DOHH2 (cell line): ENCODE data around the gene PPFIA4.

Experiments used
- H3F3A ChIP-seq: fragments of 200-600 bp; sonication (generic), shearing (Covaris generic); 2 replicates; pipeline ENCODE4 v1.6.0; 2016; ENCODE audit warnings: antibody characterized with exemption, mild to moderate bottlenecking; ENCODE audit not compliant: control insufficient read depth, insufficient read depth
- H3K27ac ChIP-seq: fragments of 200-600 bp; sonication (generic); 2 replicates; pipeline ENCODE4 v1.5.1; 2014; ENCODE audit warnings: low read depth, mild to moderate bottlenecking, low read length, moderate library complexity
- H3K27me3 ChIP-seq: fragments of 200-600 bp; sonication (generic); 2 replicates; pipeline ENCODE4 v1.6.1; 2014; ENCODE audit warnings: mild to moderate bottlenecking, low read length, mixed read lengths; ENCODE audit not compliant: control insufficient read depth
- H3K36me3 ChIP-seq: fragments of 200-600 bp; sonication (generic); 2 replicates; pipeline ENCODE4 v1.6.1; 2014; ENCODE audit warnings: mild to moderate bottlenecking, low read length, moderate library complexity, mixed read lengths; ENCODE audit not compliant: control insufficient read depth
- H3K4me1 ChIP-seq: fragments of 200-600 bp; sonication (generic); 2 replicates; pipeline ENCODE4 v1.6.1; 2014; ENCODE audit warnings: mild to moderate bottlenecking, low read length, mixed read lengths; ENCODE audit not compliant: control insufficient read depth
- H3K4me2 ChIP-seq: fragments of 200-600 bp; sonication (generic); 2 replicates; pipeline ENCODE4 v1.6.0; 2014; ENCODE audit warnings: mild to moderate bottlenecking, low read length, moderate library complexity
- H3K4me3 ChIP-seq: fragments of 200-600 bp; sonication (generic); 2 replicates; pipeline ENCODE4 v1.5.1; 2014; ENCODE audit warnings: mild to moderate bottlenecking, low read length, mixed read lengths
- H3K79me2 ChIP-seq: fragments of 200-600 bp; sonication (generic); 2 replicates; pipeline ENCODE4 v1.6.1; 2014; ENCODE audit warnings: mild to moderate bottlenecking, low read length, mixed read lengths; ENCODE audit not compliant: control insufficient read depth
- H3K9me2 ChIP-seq: fragments of 200-600 bp; sonication (generic); replicated peaks from 2 replicates; pipeline ENCODE4 v1.6.1; 2014; ENCODE audit warnings: mild to moderate bottlenecking, low read length, mixed read lengths; ENCODE audit not compliant: control insufficient read depth
- H3K9me3 ChIP-seq: fragments of 200-600 bp; sonication (generic); 2 replicates; pipeline ENCODE4 v1.6.1; 2014; ENCODE audit warnings: antibody characterized with exemption, low read length, mixed read lengths; ENCODE audit not compliant: control insufficient read depth, insufficient read depth
- H4K20me1 ChIP-seq: fragments of 200-600 bp; sonication (generic); 2 replicates; pipeline ENCODE4 v1.6.0; 2014; ENCODE audit warnings: low read depth, mild to moderate bottlenecking, antibody characterized with exemption, low read length, moderate library complexity; ENCODE audit not compliant: control insufficient read depth, insufficient read depth
- CTCF ChIP-seq: fragments of 200-600 bp; sonication (generic); IDR thresholded peaks from one replicate; pipeline ENCODE4 v1.5.1; 2014; ENCODE audit warnings: antibody characterized with exemption, mild to moderate bottlenecking, low read depth, low read length; ENCODE audit not compliant: poor library complexity, severe bottlenecking
- EZH2phosphoT487 ChIP-seq: fragments of 200-600 bp; sonication (generic); IDR thresholded peaks from 2 replicates; pipeline ENCODE4 v1.6.1; 2017; ENCODE audit warnings: borderline replicate concordance, mild to moderate bottlenecking, antibody characterized with exemption, low read length, moderate library complexity, mixed read lengths

Gene PPFIA4

DNA sequence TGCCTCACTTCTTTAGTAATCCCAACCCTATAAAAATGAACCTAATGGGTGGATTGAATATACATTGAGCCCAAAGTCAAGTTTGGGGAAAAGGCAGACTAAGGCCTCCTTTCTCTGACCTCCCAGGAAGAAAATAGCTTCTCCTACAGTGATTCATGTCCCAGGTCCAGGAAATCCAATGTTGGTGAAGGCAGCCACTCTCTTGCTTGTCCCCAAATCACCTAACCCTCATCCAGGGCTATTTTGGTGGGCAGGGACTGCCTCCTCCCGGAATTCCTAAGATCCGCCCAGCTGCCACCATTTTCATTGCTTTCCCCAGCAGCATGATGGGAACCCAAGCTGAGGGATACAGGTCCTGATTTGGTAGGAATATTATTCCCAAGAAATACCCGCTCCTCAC, 51.1 kb downstream of the PPFIA4 start:
- no peak overlapping the region for H3K4me2 ChIP-seq
- H3K27ac ChIP-seq = no peak overlapping the region
- no peaks in the 10 kb centered on the region for H3F3A ChIP-seq
- H3K9me2 ChIP-seq = no peaks in the 10 kb centered on the region
- no peaks in the 10 kb centered on the region for H4K20me1 ChIP-seq
- no peaks in the 10 kb centered on the region for H3K9me3 ChIP-seq
- no peaks in the 10 kb centered on the region for H3K79me2 ChIP-seq
- H3K4me3 ChIP-seq = no peak overlapping the region
- H3K4me1 ChIP-seq = no peaks in the 10 kb centered on the region
- peaks cover 21% of the 10 kb centered on the region for H3K27me3 ChIP-seq
- no peaks in the 10 kb centered on the region for H3K36me3 ChIP-seq
- TF ChIP-seq CTCF (no peak), EZH2phosphoT487 (no peak)

GRCh38 chr1:203077956-203078355, 51.7 kb downstream of the PPFIA4 start:
- H3K27ac ChIP-seq = no peak overlapping the region
- H3K9me3 ChIP-seq = no peaks in the 10 kb centered on the region
- no peaks in the 10 kb centered on the region for H3K36me3 ChIP-seq
- H3K79me2 ChIP-seq = no peaks in the 10 kb centered on the region
- TF ChIP-seq CTCF (no peak), EZH2phosphoT487 (no peak)
- H3K27me3 ChIP-seq = peaks cover 20% of the 10 kb centered on the region
- no peak overlapping the region for H3K4me3 ChIP-seq
- H3K9me2 ChIP-seq = no peaks in the 10 kb centered on the region
- no peaks in the 10 kb centered on the region for H3K4me1 ChIP-seq
- no peaks in the 10 kb centered on the region for H3F3A ChIP-seq
- H3K4me2 ChIP-seq = no peak overlapping the region
- H4K20me1 ChIP-seq = no peaks in the 10 kb centered on the region

DNA sequence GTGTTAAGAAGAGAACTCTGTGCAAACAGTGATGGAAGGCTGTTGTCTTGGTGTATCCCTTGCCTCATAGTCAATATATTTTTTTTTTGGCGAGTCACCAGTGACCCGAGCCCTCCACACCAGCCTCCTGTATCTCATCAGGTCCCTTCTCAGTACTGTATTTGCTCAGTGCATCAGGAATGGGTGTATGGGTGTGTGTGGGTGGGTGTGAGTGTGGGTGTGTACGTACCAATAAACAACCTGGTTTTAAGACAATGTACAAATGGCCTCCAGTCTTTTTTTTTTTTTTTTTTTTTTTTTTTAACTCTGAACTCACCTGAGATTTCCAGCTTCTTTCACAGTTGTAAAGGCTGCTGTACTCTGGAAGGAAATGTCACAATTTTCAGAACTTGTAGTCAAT, 52.2 kb downstream of the PPFIA4 start:
- Histone ChIP-seq H3K4me1 (no peaks in the 10 kb centered on the region), H3K4me2 (no peak overlapping the region), H4K20me1 (no peaks in the 10 kb centered on the region), H3K27ac (no peak overlapping the region), H3K79me2 (no peaks in the 10 kb centered on the region), H3K9me3 (no peaks in the 10 kb centered on the region), H3K9me2 (no peaks in the 10 kb centered on the region), H3K4me3 (no peak overlapping the region), H3K27me3 (peaks cover 17% of the 10 kb centered on the region; the same call in 1 of the 2 replicates), H3F3A (no peaks in the 10 kb centered on the region), H3K36me3 (no peaks in the 10 kb centered on the region)
- TF ChIP-seq CTCF = no peak
- no peak for TF ChIP-seq EZH2phosphoT487

DNA sequence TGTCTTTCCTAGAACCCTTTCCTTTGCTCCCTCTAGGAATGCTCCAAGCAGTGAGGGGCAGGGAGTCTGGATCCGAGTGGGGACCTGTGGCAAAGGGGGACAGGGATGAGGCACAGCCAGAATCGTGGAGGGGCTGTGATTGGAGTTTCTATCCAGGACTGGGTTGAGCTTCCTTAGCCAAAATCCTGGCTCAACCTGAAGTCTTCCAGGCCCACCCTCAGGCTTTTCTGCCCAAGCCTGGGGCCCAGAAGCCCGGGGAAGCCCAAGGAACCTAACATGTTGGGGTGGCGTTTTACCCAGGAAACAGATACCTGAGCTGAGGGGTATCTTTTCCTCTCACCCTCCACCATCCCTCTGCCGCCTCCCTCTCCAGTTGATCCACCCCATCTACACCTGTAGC, 54.2 kb downstream of the PPFIA4 start:
- H3F3A ChIP-seq = no peaks in the 10 kb centered on the region
- H3K27ac ChIP-seq = no peak overlapping the region
- no peaks in the 10 kb centered on the region for H3K36me3 ChIP-seq
- no peaks in the 10 kb centered on the region for H3K4me1 ChIP-seq
- H4K20me1 ChIP-seq = no peaks in the 10 kb centered on the region
- TF ChIP-seq CTCF = no peak
- no peak for TF ChIP-seq EZH2phosphoT487
- H3K27me3 ChIP-seq = peaks cover 17% of the 10 kb centered on the region; the same call in 1 of the 2 replicates
- H3K79me2 ChIP-seq = no peaks in the 10 kb centered on the region
- H3K9me3 ChIP-seq = no peaks in the 10 kb centered on the region
- H3K9me2 ChIP-seq = no peaks in the 10 kb centered on the region
- H3K4me3 ChIP-seq = no peak overlapping the region
- H3K4me2 ChIP-seq = no peak overlapping the region
